GM23338 (cell line): ENCODE results near the gene REPIN1. TPM values are rescaled to one million over a fixed set of nuclear protein-coding genes. Genes with fewer than 3 reads are reported as not detected.

Source experiments
- ATAC-seq: fragments of 200-7000 bp; cut with Tn5 transposase; 3 replicates; pipeline ENCODE4 v1.9.1; 2020
- DNase-seq: peaks from one replicate; pipeline ENCODE4 v3.0.0-alpha.2; 2015; ENCODE audit warnings: low spot score
- H2AFZ ChIP-seq: fragments of 200-600 bp; sonication (generic); 2 replicates; pipeline ENCODE4 v1.8.0; 2016; ENCODE audit warnings: antibody characterized with exemption, mild to moderate bottlenecking, moderate library complexity
- H3F3A ChIP-seq: fragments of 200-600 bp; sonication (generic); replicated peaks from 2 replicates; pipeline ENCODE4 v1.8.0; 2017; ENCODE audit warnings: antibody characterized with exemption, mixed run types, low read depth
- H3K27ac ChIP-seq: fragments of 200-600 bp; sonication (generic); 2 replicates; pipeline ENCODE4 v1.6.1; 2016; ENCODE audit warnings: low read depth
- H3K27me3 ChIP-seq: fragments of 200-600 bp; sonication (generic); 2 replicates; pipeline ENCODE4 v1.8.0; 2016; ENCODE audit warnings: mild to moderate bottlenecking, mixed run types, moderate library complexity; ENCODE audit not compliant: insufficient read depth
- H3K36me3 ChIP-seq: fragments of 200-600 bp; sonication (generic); 2 replicates; pipeline ENCODE4 v1.8.0; 2016; ENCODE audit warnings: mild to moderate bottlenecking; ENCODE audit not compliant: insufficient read depth
- H3K4me1 ChIP-seq: fragments of 200-600 bp; sonication (generic); 2 replicates; pipeline ENCODE4 v1.8.0; 2016; ENCODE audit warnings: mild to moderate bottlenecking, moderate library complexity; ENCODE audit not compliant: insufficient read depth
- H3K4me2 ChIP-seq: fragments of 200-600 bp; sonication (generic); 2 replicates; pipeline ENCODE4 v1.7.1; 2017; ENCODE audit warnings: mixed run types
- H3K4me3 ChIP-seq: fragments of 200-600 bp; sonication (generic); 2 replicates; pipeline ENCODE4 v1.6.1; 2016; ENCODE audit warnings: mixed run types
- H3K79me2 ChIP-seq: fragments of 200-600 bp; sonication (generic); replicated peaks from 2 replicates; pipeline ENCODE4 v1.8.0; 2017; ENCODE audit warnings: mild to moderate bottlenecking; ENCODE audit not compliant: insufficient read depth
- H3K9me2 ChIP-seq: fragments of 200-600 bp; sonication (generic); 2 replicates; pipeline ENCODE4 v1.8.0; 2017; ENCODE audit not compliant: insufficient read depth
- H4K20me1 ChIP-seq: fragments of 200-600 bp; sonication (generic); replicated peaks from 2 replicates; pipeline ENCODE4 v1.8.0; 2017; ENCODE audit warnings: mild to moderate bottlenecking; ENCODE audit not compliant: insufficient read depth
- H3K27ac Mint-ChIP-seq: 2 replicates; pipeline ENCODE4 v1.8.0; 2020; ENCODE audit warnings: inconsistent platforms, mild to moderate bottlenecking, moderate library complexity, mixed read lengths
- H3K27me3 Mint-ChIP-seq: 3 replicates; pipeline ENCODE4 v1.8.0; 2022; ENCODE audit warnings: low read depth, mild to moderate bottlenecking, moderate library complexity, mixed read lengths, inconsistent platforms; ENCODE audit not compliant: insufficient read depth, poor library complexity
- H3K36me3 Mint-ChIP-seq: 3 replicates; pipeline ENCODE4 v1.8.0; 2021; ENCODE audit warnings: low read depth, mild to moderate bottlenecking, inconsistent platforms, moderate library complexity, mixed read lengths
- H3K4me1 Mint-ChIP-seq: 3 replicates; pipeline ENCODE4 v1.8.0; 2020; ENCODE audit warnings: mild to moderate bottlenecking, inconsistent platforms, mixed read lengths
- H3K4me3 Mint-ChIP-seq: 3 replicates; pipeline ENCODE4 v1.8.0; 2021; ENCODE audit warnings: moderate library complexity, mild to moderate bottlenecking, inconsistent platforms, mixed read lengths
- H3K9me3 Mint-ChIP-seq: 3 replicates; pipeline ENCODE4 v1.8.0; 2020; ENCODE audit warnings: moderate library complexity, mild to moderate bottlenecking, inconsistent platforms, mixed read lengths
- CREB1 ChIP-seq: fragments of 250-450 bp; sonication (Bioruptor Pico); IDR thresholded peaks from 2 replicates; pipeline ENCODE4 v1.5.0; 2020; ENCODE audit warnings: low read depth, mild to moderate bottlenecking, moderate library complexity
- NANOG ChIP-seq: IDR thresholded peaks from 2 replicates; pipeline ENCODE4 v1.6.1; 2016; ENCODE audit warnings: antibody characterized with exemption, borderline replicate concordance
- POLR2AphosphoS5 ChIP-seq: IDR thresholded peaks from 2 replicates; pipeline ENCODE4 v1.6.1; 2016; ENCODE audit warnings: antibody characterized with exemption, low read depth
- REST ChIP-seq: IDR thresholded peaks from one replicate; pipeline ENCODE4 v1.6.1; 2018; ENCODE audit warnings: antibody characterized with exemption; ENCODE audit not compliant: unreplicated experiment
- STAT1 ChIP-seq: IDR thresholded peaks from one replicate; pipeline ENCODE4 v1.6.1; 2016; ENCODE audit warnings: antibody characterized with exemption; ENCODE audit not compliant: unreplicated experiment
- ZNF331 ChIP-seq: fragments of 250-450 bp; sonication (Bioruptor Pico); IDR thresholded peaks from 2 replicates; pipeline ENCODE4 v1.5.0; 2020; ENCODE audit warnings: low read depth, mild to moderate bottlenecking, moderate library complexity
- ZNF462 ChIP-seq: fragments of 250-450 bp; sonication (Bioruptor Pico); IDR thresholded peaks from 2 replicates; pipeline ENCODE4 v1.5.0; 2020; ENCODE audit warnings: mild to moderate bottlenecking, moderate library complexity
- polyA plus RNA-seq: library from polyadenylated mRNA; unstranded; fragments of >200 nt; fragmentation: Nextera tagmentation; extraction: Ambion mirVana; gene quantifications from 2 replicates; pipeline ENCODE4 v1.2.1, GENCODE V29; 2016
- total RNA-seq: library from RNA; depleted of rRNA; stranded (reverse); fragments of >200 nt; shearing (Covaris generic); gene quantifications from 2 replicates; pipeline ENCODE4 v1.2.3, GENCODE V29; 2014
- TF ChIP-seq, protein P1 (sequence below): IDR thresholded peaks from 2 replicates; pipeline ENCODE4 v1.6.1; 2016; ENCODE audit warnings: antibody characterized with exemption

Gene REPIN1
- total and polyA plus RNA-seq, 2 experiments from 2014 or later, result 29.8 to 156 TPM

DNA sequence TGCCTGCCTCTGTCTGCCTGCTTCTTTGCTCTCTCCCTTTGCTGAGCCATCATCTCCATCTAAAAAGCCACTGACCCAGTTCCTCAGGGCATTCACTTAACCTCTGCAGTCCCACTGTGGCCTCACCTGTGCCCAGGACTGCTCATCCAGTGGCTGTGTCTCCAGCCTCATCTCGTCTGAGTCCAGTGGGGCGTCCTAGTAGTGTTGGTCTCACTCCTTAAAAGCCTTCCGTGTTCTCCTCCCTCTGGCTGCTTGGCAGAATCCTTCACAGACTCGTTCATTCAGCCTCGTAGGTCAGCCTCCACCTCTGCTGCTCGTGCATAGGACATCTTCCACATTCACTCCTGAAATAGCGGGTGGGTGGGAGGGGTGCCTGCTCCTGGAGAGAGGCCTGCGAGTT is 34.5 kb upstream of the REPIN1 start (continued):
- TF ChIP-seq REST, result no peak

DNA sequence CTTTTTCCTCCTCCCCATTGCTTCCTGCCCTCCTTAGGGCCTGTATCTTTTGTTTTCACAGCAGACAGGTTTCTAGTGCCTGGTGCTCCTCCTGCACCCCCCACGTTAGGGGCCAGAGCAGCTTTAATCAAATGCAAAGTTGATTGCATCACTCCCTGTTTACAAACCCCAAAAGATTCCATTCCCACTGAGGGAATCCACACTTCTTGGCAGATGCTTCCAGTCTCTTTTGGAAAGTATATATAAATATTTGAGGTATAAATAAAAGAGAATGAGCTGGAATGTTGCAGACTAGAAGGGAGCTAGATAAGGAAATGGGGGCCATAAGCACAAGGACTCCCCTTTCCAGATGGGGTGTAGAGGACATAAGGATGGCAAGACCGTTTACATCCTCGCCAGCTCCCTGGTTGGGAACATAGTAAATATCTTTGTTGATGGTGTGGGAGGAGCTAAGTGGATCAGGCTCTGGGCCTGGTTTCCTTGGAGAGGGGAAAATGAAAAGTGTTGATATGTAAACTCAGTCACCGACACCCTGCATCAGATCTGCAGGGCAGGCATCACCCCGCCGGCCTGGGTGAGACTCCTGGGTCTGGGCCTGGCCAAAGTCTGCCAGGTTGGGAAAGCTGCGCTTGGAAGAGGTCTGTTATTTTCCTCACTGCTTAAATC is 33.4 kb upstream of the REPIN1 start:
- TF ChIP-seq ZNF331 (CRISPR knock-in tag), result no peak
- TF ChIP-seq NANOG, result peak; percentile 61; the same call in 1 of the 2 replicates
- peak; percentile 47; the same call in 1 of the 2 replicates for TF ChIP-seq CREB1 (CRISPR knock-in tag)
- TF ChIP-seq POLR2AphosphoS5, result peak; percentile 58; the same call in 1 of the 2 replicates
- TF ChIP-seq, protein P1, sequence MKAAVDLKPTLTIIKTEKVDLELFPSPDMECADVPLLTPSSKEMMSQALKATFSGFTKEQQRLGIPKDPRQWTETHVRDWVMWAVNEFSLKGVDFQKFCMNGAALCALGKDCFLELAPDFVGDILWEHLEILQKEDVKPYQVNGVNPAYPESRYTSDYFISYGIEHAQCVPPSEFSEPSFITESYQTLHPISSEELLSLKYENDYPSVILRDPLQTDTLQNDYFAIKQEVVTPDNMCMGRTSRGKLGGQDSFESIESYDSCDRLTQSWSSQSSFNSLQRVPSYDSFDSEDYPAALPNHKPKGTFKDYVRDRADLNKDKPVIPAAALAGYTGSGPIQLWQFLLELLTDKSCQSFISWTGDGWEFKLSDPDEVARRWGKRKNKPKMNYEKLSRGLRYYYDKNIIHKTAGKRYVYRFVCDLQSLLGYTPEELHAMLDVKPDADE, result 0 out of 2 replicates have a peak, but pooled peaks have one; percentile 20
- Histone ChIP-seq H3K4me1 (peaks cover 39% of the 10 kb centered on the region), H3K27ac (peak overlapping the region; percentile 86), H3K9me2 (no peaks in the 10 kb centered on the region), H4K20me1 (no peaks in the 10 kb centered on the region; the same call in 1 of the 2 replicates), H3K4me2 (peak overlapping the region; percentile 54), H2AFZ (no peak overlapping the region), H3K4me3 (peak overlapping the region; percentile 5; the same call in 1 of the 2 replicates), H3K36me3 (peaks cover 10% of the 10 kb centered on the region), H3K27me3 (no peaks in the 10 kb centered on the region), H3K79me2 (peaks cover 38% of the 10 kb centered on the region), H3F3A (peaks cover 28% of the 10 kb centered on the region)
- DNase-seq (peak; percentile 88), ATAC-seq (peak; percentile 64)
- H3K36me3 Mint-ChIP-seq, result peaks cover 77% of the 10 kb centered on the region
- H3K4me3 Mint-ChIP-seq, result peak overlapping the region; percentile 47
- no peaks in the 10 kb centered on the region; the same call in 2 of the 3 replicates for H3K9me3 Mint-ChIP-seq
- peak overlapping the region; percentile 96 for H3K27ac Mint-ChIP-seq
- H3K4me1 Mint-ChIP-seq, result peaks cover 69% of the 10 kb centered on the region
- peaks cover 25% of the 10 kb centered on the region for H3K27me3 Mint-ChIP-seq

- peak overlapping the region; percentile 96 for H3K27ac Mint-ChIP-seq
- ATAC-seq, result no peak
- no peak for TF ChIP-seq STAT1
- no peak for TF ChIP-seq ZNF462 (CRISPR knock-in tag)
Observed at GRCh38 chr7:150335774-150336112, 32.9 kb upstream of the REPIN1 start.

More at GRCh38 chr7:150335774-150336112, 32.9 kb upstream of the REPIN1 start:
- H3K9me3 Mint-ChIP-seq, result no peaks in the 10 kb centered on the region; the same call in 2 of the 3 replicates
- peaks cover 77% of the 10 kb centered on the region for H3K36me3 Mint-ChIP-seq
- peaks cover 26% of the 10 kb centered on the region for H3K27me3 Mint-ChIP-seq
- H3K79me2 ChIP-seq, result peaks cover 34% of the 10 kb centered on the region
- H3K27ac ChIP-seq, result peak overlapping the region; percentile 86
- peaks cover 36% of the 10 kb centered on the region for H3K4me1 ChIP-seq
- no peaks in the 10 kb centered on the region; the same call in 1 of the 2 replicates for H4K20me1 ChIP-seq
- peak overlapping the region; percentile 47; the same call in 2 of the 3 replicates for H3K4me3 Mint-ChIP-seq
- no peak overlapping the region for H2AFZ ChIP-seq
- H3K9me2 ChIP-seq, result no peaks in the 10 kb centered on the region
- DNase-seq, result no peak
- peaks cover 10% of the 10 kb centered on the region for H3K36me3 ChIP-seq
- H3K4me2 ChIP-seq, result peak overlapping the region; percentile 54
- peaks cover 28% of the 10 kb centered on the region for H3F3A ChIP-seq
- peaks cover 65% of the 10 kb centered on the region for H3K4me1 Mint-ChIP-seq
- H3K4me3 ChIP-seq, result peak overlapping the region; percentile 5; the same call in 1 of the 2 replicates
- H3K27me3 ChIP-seq, result no peaks in the 10 kb centered on the region
